ENCODE data around the gene RDH13.

DNA sequence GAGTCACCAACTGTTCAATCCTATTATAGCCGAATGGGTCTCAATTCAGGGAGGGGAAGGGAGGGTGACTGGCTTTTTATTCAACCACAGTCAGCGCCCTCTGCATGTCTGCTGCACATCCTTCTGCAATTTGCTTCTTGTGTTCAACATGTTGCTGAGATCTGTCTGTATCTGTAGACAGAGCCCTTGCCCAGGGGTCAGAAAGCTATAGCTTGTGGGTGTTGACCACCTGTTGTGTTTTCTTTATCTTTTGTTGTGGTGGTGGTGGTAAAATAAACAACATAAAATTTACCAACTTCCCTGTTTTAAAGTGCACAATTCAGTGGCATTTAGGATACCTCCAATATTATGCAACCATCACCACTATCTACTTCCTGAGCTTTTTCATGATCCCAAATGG, 42.3 kb upstream of the RDH13 start:
- TF ChIP-seq EZH2 (IDR thresholded peaks at IDR 0.05), result no peak
- TF ChIP-seq, protein P1, sequence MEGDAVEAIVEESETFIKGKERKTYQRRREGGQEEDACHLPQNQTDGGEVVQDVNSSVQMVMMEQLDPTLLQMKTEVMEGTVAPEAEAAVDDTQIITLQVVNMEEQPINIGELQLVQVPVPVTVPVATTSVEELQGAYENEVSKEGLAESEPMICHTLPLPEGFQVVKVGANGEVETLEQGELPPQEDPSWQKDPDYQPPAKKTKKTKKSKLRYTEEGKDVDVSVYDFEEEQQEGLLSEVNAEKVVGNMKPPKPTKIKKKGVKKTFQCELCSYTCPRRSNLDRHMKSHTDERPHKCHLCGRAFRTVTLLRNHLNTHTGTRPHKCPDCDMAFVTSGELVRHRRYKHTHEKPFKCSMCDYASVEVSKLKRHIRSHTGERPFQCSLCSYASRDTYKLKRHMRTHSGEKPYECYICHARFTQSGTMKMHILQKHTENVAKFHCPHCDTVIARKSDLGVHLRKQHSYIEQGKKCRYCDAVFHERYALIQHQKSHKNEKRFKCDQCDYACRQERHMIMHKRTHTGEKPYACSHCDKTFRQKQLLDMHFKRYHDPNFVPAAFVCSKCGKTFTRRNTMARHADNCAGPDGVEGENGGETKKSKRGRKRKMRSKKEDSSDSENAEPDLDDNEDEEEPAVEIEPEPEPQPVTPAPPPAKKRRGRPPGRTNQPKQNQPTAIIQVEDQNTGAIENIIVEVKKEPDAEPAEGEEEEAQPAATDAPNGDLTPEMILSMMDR (IDR thresholded peaks at IDR 0.05), result no peak
- no peak for TF ChIP-seq EZH2phosphoT487 (IDR thresholded peaks at IDR 0.05)

All from neural progenitor cell (in vitro differentiated cells).